ENCODE measurements around the gene PGLYRP4. TPM values are rescaled to one million over a fixed set of nuclear protein-coding genes. Genes with fewer than 3 reads are reported as not detected.
"Not testable (repeated sequence)": the region's sequence is repeated elsewhere in the genome, so short reads cannot be mapped to it uniquely, and the experiment has no call there.

Gene PGLYRP4
- total and polyA plus RNA-seq, 2 of the 4 experiments (the other 2 are of a cell fraction) = not detected

DNA sequence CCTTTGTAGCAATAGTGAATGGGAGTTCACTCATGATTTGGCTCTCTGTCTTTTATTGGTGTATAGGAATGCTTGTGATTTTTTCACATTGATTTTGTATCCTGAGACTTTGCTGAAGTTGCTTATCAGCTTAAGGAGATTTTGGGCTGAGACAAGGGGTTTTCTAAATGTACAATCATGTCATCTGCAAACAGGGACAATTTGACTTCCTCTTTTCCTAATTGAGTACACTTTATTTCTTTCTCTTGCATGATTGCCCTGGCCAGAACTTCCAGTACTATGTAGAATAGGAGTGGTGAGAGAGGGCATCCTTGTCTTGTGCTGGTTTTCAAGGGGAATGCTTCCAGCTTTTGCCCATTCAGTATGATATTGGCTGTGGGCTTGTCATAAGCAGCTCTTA is 32.6 kb downstream of the PGLYRP4 start:
- H3K27me3 ChIP-seq (ENCODE audit: control insufficient read depth, insufficient read depth, low read length); POLR2A ChIA-PET (ENCODE audit: unreplicated experiment); BruUV-seq (replicated peaks); H3K79me1 ChIP-seq (ENCODE audit: low read depth in 1 of 2, low read length in 2 of 2); H3K36me3 ChIP-seq (ENCODE audit: control insufficient read depth, insufficient read depth, low read length); H3K4me2 ChIP-seq (ENCODE audit: low read depth, low read length); dilution Hi-C loops (cut with HindIII; ENCODE audit: low sequenced_read_pairs, unreplicated experiment); DNase-seq; H4K8ac ChIP-seq (ENCODE audit: low read depth in 2 of 2, low read length in 2 of 2); H2AFZ ChIP-seq (replicated peaks; ENCODE audit: low read length, poor library complexity); H2BK5ac ChIP-seq (ENCODE audit: low read depth, low read length, poor library complexity, severe bottlenecking); H3K9ac ChIP-seq (ENCODE audit: low read depth, low read length); intact Hi-C loops (cut with micrococcal nuclease); H3K4ac ChIP-seq (ENCODE audit: low read depth, low read length); H4K20me1 ChIP-seq (ENCODE audit: insufficient read depth, low read length); H2AK5ac ChIP-seq (ENCODE audit: low read depth, low read length); H2BK15ac ChIP-seq (ENCODE audit: low read depth, low read length); ATAC-seq (ENCODE audit: low read depth); H3K9me3 ChIP-seq (ENCODE audit: control insufficient read depth, insufficient read depth, low read length); H2BK120ac ChIP-seq (ENCODE audit: low read depth, low read length); H3K18ac ChIP-seq (ENCODE audit: low read depth, low read length); H2BK20ac ChIP-seq (ENCODE audit: low read depth, low read length); in situ Hi-C loops (cut with MboI; ENCODE audit: low sequenced_read_pairs); H3K9me1 ChIP-seq (ENCODE audit: insufficient read depth, low read length); H4K91ac ChIP-seq (ENCODE audit: insufficient read depth, low read depth, low read length); CTCF ChIA-PET; H3K27ac ChIP-seq (ENCODE audit: insufficient read depth, low read length); H3K4me1 ChIP-seq (ENCODE audit: control insufficient read depth, insufficient read depth, low read length); H3K14ac ChIP-seq (replicated peaks; ENCODE audit: low read depth, low read length); H4K5ac ChIP-seq (ENCODE audit: low read depth, low read length); H2AK9ac ChIP-seq (replicated peaks; ENCODE audit: low read depth, low read length, poor library complexity); H3K56ac ChIP-seq (ENCODE audit: extremely low read depth, insufficient read depth, low read length); H3K4me3 ChIP-seq (ENCODE audit: insufficient read depth, low read depth, low read length); H3K23ac ChIP-seq (ENCODE audit: low read depth, low read length): not testable (repeated sequence)

- H2BK120ac ChIP-seq (ENCODE audit: low read depth, low read length); H2BK20ac ChIP-seq (ENCODE audit: low read depth, low read length); ATAC-seq (ENCODE audit: low read depth); in situ Hi-C loops (cut with MboI; ENCODE audit: low sequenced_read_pairs); H3K27me3 ChIP-seq (ENCODE audit: control insufficient read depth, insufficient read depth, low read length); H3K4me3 ChIP-seq (ENCODE audit: insufficient read depth, low read depth, low read length); CTCF ChIA-PET; H2AK9ac ChIP-seq (replicated peaks; ENCODE audit: low read depth, low read length, poor library complexity); H3K4me1 ChIP-seq (ENCODE audit: control insufficient read depth, insufficient read depth, low read length); H3K4ac ChIP-seq (ENCODE audit: low read depth, low read length); H3K9me1 ChIP-seq (ENCODE audit: insufficient read depth, low read length); H3K14ac ChIP-seq (replicated peaks; ENCODE audit: low read depth, low read length); POLR2A ChIA-PET (ENCODE audit: unreplicated experiment); DNase-seq; H4K8ac ChIP-seq (ENCODE audit: low read depth in 2 of 2, low read length in 2 of 2); H4K5ac ChIP-seq (ENCODE audit: low read depth, low read length); H3K18ac ChIP-seq (ENCODE audit: low read depth, low read length); H3K4me2 ChIP-seq (ENCODE audit: low read depth, low read length); H3K79me1 ChIP-seq (ENCODE audit: low read depth in 1 of 2, low read length in 2 of 2); H2AK5ac ChIP-seq (ENCODE audit: low read depth, low read length); H4K91ac ChIP-seq (ENCODE audit: insufficient read depth, low read depth, low read length); H2BK15ac ChIP-seq (ENCODE audit: low read depth, low read length); H3K27ac ChIP-seq (ENCODE audit: insufficient read depth, low read length); dilution Hi-C loops (cut with HindIII; ENCODE audit: low sequenced_read_pairs, unreplicated experiment); H4K20me1 ChIP-seq (ENCODE audit: insufficient read depth, low read length); H3K9me3 ChIP-seq (ENCODE audit: control insufficient read depth, insufficient read depth, low read length); BruUV-seq (replicated peaks); H3K36me3 ChIP-seq (ENCODE audit: control insufficient read depth, insufficient read depth, low read length); H2AFZ ChIP-seq (replicated peaks; ENCODE audit: low read length, poor library complexity); intact Hi-C loops (cut with micrococcal nuclease); H3K9ac ChIP-seq (ENCODE audit: low read depth, low read length); H2BK5ac ChIP-seq (ENCODE audit: low read depth, low read length, poor library complexity, severe bottlenecking); H3K56ac ChIP-seq (ENCODE audit: extremely low read depth, insufficient read depth, low read length); H3K23ac ChIP-seq (ENCODE audit: low read depth, low read length): not testable (repeated sequence)
Measured at GRCh38 chr1:153314388-153314787, 34.3 kb downstream of the PGLYRP4 start.
